Measurements from ENCODE around the gene USP13.

- no peak for TF ChIP-seq CTCF (IDR thresholded peaks at IDR 0.05 in 4 of 5, conservative IDR thresholded peaks at IDR 0.05 in 1 of 5)
- TF ChIP-seq POLR2A (IDR thresholded peaks at IDR 0.05): no peak
Measured at GRCh38 chr3:179713643-179714090, 60.8 kb downstream of the USP13 start.
